Pancreas (tissue), 10 donors: ENCODE measurements around the gene FGF21. TPM values are rescaled to one million over a fixed set of nuclear protein-coding genes. Genes with fewer than 3 reads are reported as not detected.
A peak's percentile ranks its signal among the peaks of the same experiment; 100 is the strongest.

Experiments used
- ATAC-seq, 4 donors: fragments of 200-7000 bp; cut with Tn5 transposase; one replicate each; pipeline versions ENCODE4 v1.8.0 to v1.9.1; 2020; ENCODE audit warnings: mild to moderate bottlenecking in 4 of 4, moderate library complexity in 4 of 4
- DNase-seq, 6 donors: peaks; one replicate each; pipeline ENCODE4 v3.0.0-alpha.2; 2020
- FAIRE-seq: peaks from 2 replicates; lab custom pipeline; 2012; peaks lifted over from hg19 to GRCh38; lab: Jason Lieb, UNC
- H3K27ac ChIP-seq, 4 donors: fragments of 200-600 bp; sonication (generic); 1 replicate in 3 of 4; 2 replicates in 1 of 4; pipeline versions ENCODE4 v1.5.0 to v1.8.0; 2020
- H3K27me3 ChIP-seq, 4 donors: fragments of 200-600 bp; one replicate each; pipeline ENCODE4 v1.8.0; 2021
- H3K36me3 ChIP-seq, 3 donors: fragments of 200-600 bp; sonication (generic) in 1 of 3; one replicate each; pipeline versions ENCODE4 v1.5.0 to v1.8.0; 2020 to 2021
- H3K4me1 ChIP-seq, 3 donors: fragments of 200-600 bp; one replicate each; pipeline ENCODE4 v1.8.0; 2021
- H3K4me3 ChIP-seq, 4 donors: fragments of 200-600 bp; sonication (generic) in 2 of 4; one replicate each; pipeline versions ENCODE4 v1.5.0 to v1.8.0; 2020 to 2021
- H3K9me3 ChIP-seq, 4 donors: fragments of 200-600 bp; one replicate each; pipeline ENCODE4 v1.8.0; 2021
- WGBS, 2 donors: extraction: QIAGEN DNeasy Blood & Tissue Kit; methylation state at CpG; one replicate each; pipeline ENCODE4 v1.1.7; 2013; 5-methylcytosine and 5-hydroxymethylcytosine counted together
- intact Hi-C, 3 donors: fragments of 100-400 bp; cut with DNase I; formaldehyde crosslinking; loops; one replicate each; pipeline versions ENCODE4 v1.11.1 to v1.14.2; 2022
- polyA plus RNA-seq, 2 donors: library from polyadenylated mRNA; stranded (reverse); fragments of 200-250 nt; gene quantifications; one replicate each; pipeline ENCODE4 v1.2.3, GENCODE V29; 2013
- total RNA-seq, 6 donors: library from RNA; stranded (reverse); fragmentation: NEBNext Ultra II Directional in 4 of 6; extraction: Animal tissue kit (Norgen Biotek cat#: 25700) in 4 of 6; gene quantifications; one replicate each; pipeline versions ENCODE4 v1.2.1 to v1.2.4, GENCODE V29; 2021 to 2023
- TF ChIP-seq, protein P1 (sequence below), 4 donors: fragments of 200-600 bp; sonication (generic) in 3 of 4; IDR thresholded peaks; one replicate each; pipeline versions ENCODE4 v1.5.0 to v1.8.0; 2021; ENCODE audit warnings: antibody characterized with exemption in 4 of 4
- donor health status: healthy with polysubstance abuse.
- donor health status: DM: no; HTN: no; CAD: no; lungs with moderate emphysema.
- donor health status: DM: no; HTN: no; CAD: no.
- donor health status: control.
- donor health status: control.
- donor health status: Bipolar disorder and iron deficiency.
- donor health status: DM: yes; HTN: yes; CAD: no.
- donor health status: DM: no; HTN: no; CAD: no.
- donor health status: DM: no; HTN: no; CAD: no.
- donor health status: DM: yes; HTN: yes; CAD: no.

The FGF21 gene
- total and polyA plus RNA-seq, 8 donors = 0.51 TPM; not detected in 7

DNA sequence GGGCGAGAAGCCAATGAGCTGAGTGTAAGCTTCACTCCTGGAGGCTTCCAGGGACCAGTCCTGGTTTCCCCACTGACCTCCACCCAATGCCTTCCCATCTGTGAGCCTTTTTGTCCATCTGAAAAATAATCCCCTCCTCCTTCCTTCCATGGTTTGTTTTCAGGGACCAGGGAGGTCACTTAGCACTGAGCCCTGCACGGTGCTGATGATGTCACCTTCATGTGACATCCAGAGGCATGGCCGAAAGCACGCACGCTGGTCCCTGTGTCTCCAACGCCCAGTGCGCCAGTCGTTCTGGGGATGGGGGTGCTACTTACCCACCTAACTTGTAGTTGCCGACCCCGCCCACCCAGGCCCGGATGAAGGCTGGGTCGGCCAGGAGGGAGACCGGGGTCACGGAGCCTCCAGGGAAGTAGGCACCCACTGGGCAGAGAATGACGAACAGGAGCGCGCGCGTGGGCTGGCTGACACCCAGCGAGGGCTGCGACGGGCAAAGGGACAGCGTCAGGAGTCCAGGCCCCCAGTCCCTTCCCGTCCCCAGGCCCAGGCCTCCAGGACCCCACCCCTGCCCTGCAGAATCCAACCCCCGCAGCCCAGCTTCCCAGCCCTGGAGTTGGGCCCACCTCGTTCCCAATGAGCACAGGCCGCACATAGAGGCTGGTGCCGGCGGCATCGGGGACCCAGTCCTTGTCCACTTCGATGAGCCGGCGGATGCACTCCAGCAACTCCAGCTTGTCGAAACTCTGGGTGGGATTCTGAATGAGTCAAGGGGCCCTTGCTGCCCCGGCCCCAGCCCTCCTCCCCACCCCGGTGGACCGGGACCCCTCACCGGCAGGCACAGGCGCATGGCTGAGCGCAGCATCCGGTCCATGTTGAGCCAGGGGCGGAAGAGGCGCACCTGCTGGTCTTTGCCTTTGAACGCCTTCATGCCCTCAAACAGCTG is 44.3 kb downstream of the FGF21 start:
- Histone ChIP-seq H3K4me1 (no peaks in the 10 kb centered on the region), H3K27me3 (no peaks in the 10 kb centered on the region), H3K4me3 (no peak overlapping the region), H3K27ac (no peak overlapping the region), H3K36me3 (no peaks in the 10 kb centered on the region), H3K9me3 (no peaks in the 10 kb centered on the region)
- intact Hi-C loops = loop anchor here (5.0 to 10.0 kb wide), 3 partner anchors 45 to 168 kb away; partner anchors contain the start of gene FTL (in 2 of the 3)
- TF ChIP-seq, protein P1, sequence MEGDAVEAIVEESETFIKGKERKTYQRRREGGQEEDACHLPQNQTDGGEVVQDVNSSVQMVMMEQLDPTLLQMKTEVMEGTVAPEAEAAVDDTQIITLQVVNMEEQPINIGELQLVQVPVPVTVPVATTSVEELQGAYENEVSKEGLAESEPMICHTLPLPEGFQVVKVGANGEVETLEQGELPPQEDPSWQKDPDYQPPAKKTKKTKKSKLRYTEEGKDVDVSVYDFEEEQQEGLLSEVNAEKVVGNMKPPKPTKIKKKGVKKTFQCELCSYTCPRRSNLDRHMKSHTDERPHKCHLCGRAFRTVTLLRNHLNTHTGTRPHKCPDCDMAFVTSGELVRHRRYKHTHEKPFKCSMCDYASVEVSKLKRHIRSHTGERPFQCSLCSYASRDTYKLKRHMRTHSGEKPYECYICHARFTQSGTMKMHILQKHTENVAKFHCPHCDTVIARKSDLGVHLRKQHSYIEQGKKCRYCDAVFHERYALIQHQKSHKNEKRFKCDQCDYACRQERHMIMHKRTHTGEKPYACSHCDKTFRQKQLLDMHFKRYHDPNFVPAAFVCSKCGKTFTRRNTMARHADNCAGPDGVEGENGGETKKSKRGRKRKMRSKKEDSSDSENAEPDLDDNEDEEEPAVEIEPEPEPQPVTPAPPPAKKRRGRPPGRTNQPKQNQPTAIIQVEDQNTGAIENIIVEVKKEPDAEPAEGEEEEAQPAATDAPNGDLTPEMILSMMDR (IDR thresholded peaks at IDR 0.05) = no peak
- peak in 2 of 6 donors; percentile 32 to 77 for DNase-seq
- WGBS, 2 donors = 89 to 91% methylated on average over 44 of the region's 44 CpGs
- FAIRE-seq = no peak
- no peak for ATAC-seq

DNA sequence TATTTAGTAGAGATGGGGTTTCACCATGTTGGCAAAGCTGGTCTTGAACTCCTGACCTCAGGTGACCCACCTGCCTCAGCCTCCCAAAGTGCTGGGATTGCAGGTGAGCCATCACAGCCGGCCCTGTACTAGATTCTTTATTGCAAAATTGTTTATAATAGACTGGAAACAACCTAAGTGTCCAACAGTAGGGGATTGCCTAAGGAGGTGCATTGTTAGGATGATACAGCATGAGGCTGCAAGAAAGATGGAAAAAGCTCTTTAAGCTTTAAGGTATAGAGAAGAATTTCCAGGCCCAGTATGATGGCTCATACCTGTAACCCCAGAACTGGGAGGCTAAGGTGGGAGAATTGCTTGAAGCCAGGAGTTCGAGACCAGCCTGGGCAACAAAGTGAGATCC is 47.3 kb downstream of the FGF21 start:
- H3K9me3 ChIP-seq = no peaks in the 10 kb centered on the region
- no peaks in the 10 kb centered on the region for H3K27me3 ChIP-seq
- H3K4me1 ChIP-seq = peaks cover 0 to 3% (median 0%) of the 10 kb centered on the region in 3 donors
- no peak for FAIRE-seq
- H3K36me3 ChIP-seq = no peaks in the 10 kb centered on the region
- WGBS, 2 donors = 90 to 91% methylated on average over 2 of the region's 2 CpGs
- no peak overlapping the region for H3K27ac ChIP-seq
- H3K4me3 ChIP-seq = no peak overlapping the region
- TF ChIP-seq, protein P1 (IDR thresholded peaks at IDR 0.05) = no peak
- no peak for DNase-seq
- intact Hi-C loops = no loop called here
- no peak for ATAC-seq

DNA sequence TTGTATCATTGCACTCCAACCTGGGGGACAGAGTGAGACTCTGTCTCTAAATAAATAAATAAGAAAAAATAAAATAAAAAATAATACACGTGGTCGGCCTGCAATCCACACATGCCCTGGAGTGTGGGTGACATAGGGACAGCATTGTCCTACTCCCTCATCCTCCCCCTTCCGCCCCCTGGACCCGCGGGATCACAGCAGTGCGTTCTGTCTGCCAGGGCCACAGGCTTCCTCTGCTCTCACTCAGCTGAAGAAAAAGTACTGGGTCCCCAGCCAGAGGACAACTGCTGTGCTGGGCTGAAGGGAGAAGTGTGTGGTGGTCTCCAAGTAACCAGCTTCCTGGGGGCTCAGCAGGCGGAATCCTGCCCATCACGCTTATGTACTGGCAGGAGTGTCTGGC is 49.2 kb downstream of the FGF21 start:
- FAIRE-seq = no peak
- 78 to 84% methylated on average over 8 of the region's 8 CpGs for WGBS, 2 donors
- intact Hi-C loops = no loop called here

DNA sequence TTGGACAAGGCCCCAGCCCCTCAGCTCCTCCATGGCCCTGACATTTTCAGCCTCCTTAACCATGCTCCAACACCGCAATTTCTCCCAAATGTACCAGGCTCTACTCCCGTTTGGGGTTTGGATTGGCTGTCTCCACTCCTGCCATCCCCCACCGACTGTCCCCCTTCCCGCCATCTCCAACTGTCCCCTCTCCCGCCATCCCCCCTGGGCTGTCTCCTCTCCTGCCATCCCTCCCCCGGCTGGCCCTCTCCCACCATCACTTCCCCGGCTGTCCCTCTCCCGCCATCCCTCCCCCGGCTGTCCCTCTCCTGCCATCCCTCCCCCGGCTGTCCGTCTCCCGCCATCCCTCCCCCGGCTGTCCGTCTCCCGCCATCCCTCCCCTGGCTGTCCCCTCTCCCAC is 50.1 kb downstream of the FGF21 start:
- ATAC-seq (no peak), FAIRE-seq (no peak), DNase-seq (no peak)
- WGBS, 2 donors = 83 to 85% methylated on average over 10 to 15 of the region's 15 CpGs
- no peaks in the 10 kb centered on the region for H3K27me3 ChIP-seq
- TF ChIP-seq, protein P1 (IDR thresholded peaks at IDR 0.05) = no peak
- no peak overlapping the region for H3K4me3 ChIP-seq
- H3K27ac ChIP-seq = no peak overlapping the region
- no peaks in the 10 kb centered on the region for H3K36me3 ChIP-seq
- peaks cover 0 to 3% (median 3%) of the 10 kb centered on the region in 3 donors for H3K4me1 ChIP-seq
- intact Hi-C loops = no loop called here
- no peaks in the 10 kb centered on the region for H3K9me3 ChIP-seq

More for the DNA sequence above, 49.2 kb downstream of the FGF21 start:
- TF ChIP-seq, protein P1 (IDR thresholded peaks at IDR 0.05) = no peak
- no peak for DNase-seq
- Histone ChIP-seq H3K27me3 (no peaks in the 10 kb centered on the region), H3K27ac (no peak overlapping the region), H3K9me3 (no peaks in the 10 kb centered on the region), H3K36me3 (no peaks in the 10 kb centered on the region), H3K4me1 (peaks cover 0 to 3% (median 0%) of the 10 kb centered on the region in 3 donors), H3K4me3 (no peak overlapping the region)
- ATAC-seq = no peak

DNA sequence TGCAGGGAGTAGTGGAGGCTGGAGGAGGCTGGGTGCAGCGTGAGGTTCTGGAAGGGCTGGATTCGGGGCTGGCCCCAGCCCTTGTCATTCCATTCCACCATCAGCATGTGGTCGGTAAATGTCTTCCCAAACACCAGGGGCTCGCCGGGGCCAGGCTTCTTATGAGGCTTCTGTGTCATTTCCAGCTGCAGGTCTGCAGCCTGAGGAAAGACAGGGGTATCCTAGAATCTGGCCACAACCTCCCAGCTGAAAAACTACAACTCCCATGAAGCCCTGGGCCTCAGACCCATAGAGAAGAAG is 51.1 kb downstream of the FGF21 start:
- peaks cover 0 to 3% (median 3%) of the 10 kb centered on the region in 3 donors for H3K4me1 ChIP-seq
- 80 to 82% methylated on average over 4 to 5 of the region's 5 CpGs for WGBS, 2 donors
- no peaks in the 10 kb centered on the region for H3K27me3 ChIP-seq
- FAIRE-seq = no peak
- no peak for ATAC-seq
- no peaks in the 10 kb centered on the region for H3K9me3 ChIP-seq
- H3K36me3 ChIP-seq = no peaks in the 10 kb centered on the region
- DNase-seq = no peak
- intact Hi-C loops = no loop called here
- TF ChIP-seq, protein P1 (IDR thresholded peaks at IDR 0.05) = no peak
- H3K27ac ChIP-seq = no peak overlapping the region
- H3K4me3 ChIP-seq = no peak overlapping the region
